HCT116 (cell line): ENCODE data around the gene CREG2.

ENCODE experiments used
- EZH2 ChIP-seq: fragments of 200-600 bp; sonication (generic); IDR thresholded peaks from 2 replicates; pipeline ENCODE4 v1.6.1; 2017; ENCODE audit warnings: antibody characterized with exemption, mixed run types
- JUND ChIP-seq: IDR thresholded peaks from 2 replicates; pipeline ENCODE4 v1.6.1; 2012
- POLR2A ChIP-seq: IDR thresholded peaks from 2 replicates; pipeline ENCODE4 v1.7.0; 2011; ENCODE audit warnings: borderline replicate concordance; ENCODE audit not compliant: insufficient read depth, insufficient read length; ENCODE audit errors: extremely low read depth
- POLR2AphosphoS5 ChIP-seq: IDR thresholded peaks from 2 replicates; pipeline ENCODE4 v1.6.1; 2011; ENCODE audit warnings: mild to moderate bottlenecking, low read depth, low read length, moderate library complexity
- SP1 ChIP-seq: IDR thresholded peaks from 2 replicates; pipeline ENCODE4 v1.6.1; 2012; ENCODE audit warnings: low read depth
- YY1 ChIP-seq: IDR thresholded peaks from 2 replicates; pipeline ENCODE4 v1.6.1; 2011; ENCODE audit warnings: low read length, low read depth, moderate library complexity, mild to moderate bottlenecking; ENCODE audit not compliant: insufficient replicate concordance; ENCODE audit errors: extremely low read depth
- ZNF274 ChIP-seq: fragments of 200-500 bp; sonication (Bioruptor generic); IDR thresholded peaks from 2 replicates; pipeline ENCODE4 v1.6.1; 2014; ENCODE audit warnings: mild to moderate bottlenecking, low read depth, low read length, inconsistent platforms
- TF ChIP-seq, protein P1 (sequence below), 3 experiments: fragments of 200-600 bp in 1 of 3; sonication (generic) in 1 of 3; IDR thresholded peaks in 2 of 3; conservative IDR thresholded peaks in 1 of 3; 2 replicates each; pipeline ENCODE4 v1.5.1; 2012 to 2017; ENCODE audit warnings: low read depth in 2 of 3, low read length in 2 of 3, antibody characterized with exemption in 1 of 3, borderline replicate concordance in 1 of 3, control low read depth in 1 of 3, mild to moderate bottlenecking in 1 of 3, mixed read lengths in 1 of 3, mixed run types in 1 of 3, moderate library complexity in 1 of 3; ENCODE audit not compliant: insufficient read depth in 1 of 3

DNA sequence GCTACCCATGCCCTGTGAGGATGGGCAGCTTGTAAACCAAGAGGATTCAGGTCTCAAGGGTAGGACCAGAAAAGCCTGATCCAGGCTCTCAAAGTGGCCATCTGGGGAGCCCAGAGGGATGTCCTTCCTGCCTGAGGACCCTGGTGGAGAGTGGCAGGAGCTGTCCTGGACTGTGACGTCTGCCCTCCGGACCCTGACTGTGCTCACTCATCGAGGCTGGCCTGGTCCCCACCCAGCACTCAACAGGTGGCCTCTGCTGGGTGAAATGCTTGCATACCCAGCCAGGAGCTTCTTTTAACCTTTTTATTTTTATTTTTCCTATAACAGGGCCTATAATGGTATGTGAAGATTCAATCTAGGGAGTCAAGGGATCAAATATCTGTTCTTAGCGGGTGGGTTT, 24.5 kb downstream of the CREG2 start:
- no peak for TF ChIP-seq ZNF274
- TF ChIP-seq, protein P1, sequence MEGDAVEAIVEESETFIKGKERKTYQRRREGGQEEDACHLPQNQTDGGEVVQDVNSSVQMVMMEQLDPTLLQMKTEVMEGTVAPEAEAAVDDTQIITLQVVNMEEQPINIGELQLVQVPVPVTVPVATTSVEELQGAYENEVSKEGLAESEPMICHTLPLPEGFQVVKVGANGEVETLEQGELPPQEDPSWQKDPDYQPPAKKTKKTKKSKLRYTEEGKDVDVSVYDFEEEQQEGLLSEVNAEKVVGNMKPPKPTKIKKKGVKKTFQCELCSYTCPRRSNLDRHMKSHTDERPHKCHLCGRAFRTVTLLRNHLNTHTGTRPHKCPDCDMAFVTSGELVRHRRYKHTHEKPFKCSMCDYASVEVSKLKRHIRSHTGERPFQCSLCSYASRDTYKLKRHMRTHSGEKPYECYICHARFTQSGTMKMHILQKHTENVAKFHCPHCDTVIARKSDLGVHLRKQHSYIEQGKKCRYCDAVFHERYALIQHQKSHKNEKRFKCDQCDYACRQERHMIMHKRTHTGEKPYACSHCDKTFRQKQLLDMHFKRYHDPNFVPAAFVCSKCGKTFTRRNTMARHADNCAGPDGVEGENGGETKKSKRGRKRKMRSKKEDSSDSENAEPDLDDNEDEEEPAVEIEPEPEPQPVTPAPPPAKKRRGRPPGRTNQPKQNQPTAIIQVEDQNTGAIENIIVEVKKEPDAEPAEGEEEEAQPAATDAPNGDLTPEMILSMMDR (IDR thresholded peaks at IDR 0.05 in 2 of 3, conservative IDR thresholded peaks at IDR 0.05 in 1 of 3; ENCODE audit: borderline replicate concordance in 1 of 3, insufficient read depth in 1 of 3, low read depth in 2 of 3, low read length in 2 of 3) = no peak
- no peak for TF ChIP-seq JUND
- TF ChIP-seq EZH2 = no peak
- TF ChIP-seq POLR2A = no peak
- TF ChIP-seq SP1 = no peak
- no peak for TF ChIP-seq YY1
- no peak for TF ChIP-seq POLR2AphosphoS5
